DND-41 (cell line): ENCODE measurements around the gene SH3RF3.

Experiments
- CTCF ChIP-seq: IDR thresholded peaks from 2 replicates; pipeline ENCODE4 v1.5.1; 2012; ENCODE audit warnings: borderline replicate concordance, low read length, moderate library complexity, mild to moderate bottlenecking; ENCODE audit not compliant: poor library complexity, severe bottlenecking; ENCODE audit errors: extremely low read depth
- EZH2 ChIP-seq: IDR thresholded peaks from 3 replicates; pipeline ENCODE4 v1.6.1; 2012; ENCODE audit warnings: borderline replicate concordance, low read depth, mild to moderate bottlenecking, moderate library complexity, low read length, inconsistent platforms; ENCODE audit not compliant: severe bottlenecking

- TF ChIP-seq EZH2, result no peak
- TF ChIP-seq CTCF, result no peak
These were observed 39.3 kb upstream of the SH3RF3 start for GRCh38 chr2:109089602-109090300.
